NCI-H1930 (cell line): ENCODE results near the gene GALNT2.

Experiments used
- DNase-seq, 2 experiments: peaks; one replicate each; lab custom pipeline; 2025; lab: John Stamatoyannopoulos, UW

The GALNT2 gene

DNA sequence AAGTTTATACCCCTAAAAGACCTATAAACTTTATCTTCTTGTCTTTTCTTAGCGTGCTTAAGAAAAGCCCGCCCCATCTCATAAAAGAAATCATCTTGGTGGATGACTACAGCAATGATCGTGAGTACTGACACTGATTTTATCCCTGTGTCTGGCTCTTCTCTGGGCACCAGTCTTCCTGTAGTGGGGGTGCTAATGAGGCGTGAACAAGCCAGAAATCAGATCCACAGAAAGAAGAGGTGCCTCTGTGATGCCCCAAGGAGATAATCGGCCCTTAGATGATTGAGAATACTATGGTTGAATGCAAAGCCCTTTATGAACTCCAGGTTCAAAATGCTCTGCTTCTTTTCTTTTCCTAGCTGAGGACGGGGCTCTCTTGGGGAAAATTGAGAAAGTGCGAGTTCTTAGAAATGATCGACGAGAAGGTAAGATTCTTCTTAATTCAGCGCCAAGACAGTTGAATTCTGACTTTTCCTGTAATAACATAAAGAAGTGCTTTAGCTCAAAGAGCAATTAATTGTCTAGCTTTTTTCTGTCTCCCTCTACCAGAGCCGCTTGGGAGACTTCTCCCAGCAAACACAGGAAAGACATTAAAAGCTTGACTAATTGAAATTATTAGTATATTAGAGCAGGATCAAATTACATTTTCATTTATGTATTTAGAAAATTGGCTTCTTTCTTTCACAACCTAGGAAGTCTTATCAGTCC, 169.4 kb downstream of the GALNT2 start:
- DNase-seq, result no peak

DNA sequence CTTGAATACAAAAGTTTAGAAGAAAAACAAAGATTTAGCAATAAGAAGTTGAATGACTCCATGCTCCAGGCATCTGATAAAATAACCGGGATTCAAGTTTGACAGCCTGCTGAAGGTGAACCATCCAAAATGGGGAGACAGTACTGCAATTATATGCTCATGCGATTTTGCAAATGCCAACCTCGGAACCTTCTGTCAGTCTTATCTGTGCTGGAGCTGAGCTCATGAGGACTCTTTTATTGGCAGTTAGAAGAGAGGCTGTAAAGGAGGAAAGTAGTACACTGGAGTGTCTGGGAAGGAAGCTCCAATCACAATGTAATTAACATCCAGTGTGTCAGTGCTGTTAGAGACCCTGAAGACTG, 170.0 kb downstream of the GALNT2 start:
- no peak for DNase-seq

DNA sequence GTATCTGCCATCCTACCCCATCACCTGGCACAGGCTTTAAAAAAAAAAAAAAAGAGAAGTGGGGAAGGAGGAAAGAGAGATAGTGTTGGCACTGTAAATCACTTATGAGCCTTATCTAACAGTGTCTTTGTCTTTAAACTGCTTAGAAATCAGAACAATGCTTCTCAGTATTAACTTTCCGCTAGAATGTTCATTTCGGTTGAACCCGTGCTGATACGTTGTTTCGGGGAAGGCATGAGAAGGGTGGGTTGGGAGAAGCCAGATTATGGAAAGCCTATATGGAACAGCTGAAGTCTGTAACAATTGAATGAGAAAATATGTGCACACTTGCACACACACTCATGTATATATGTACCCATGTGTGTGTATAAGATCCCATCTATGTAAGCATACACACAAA, 170.8 kb downstream of the GALNT2 start:
- no peak for DNase-seq

DNA sequence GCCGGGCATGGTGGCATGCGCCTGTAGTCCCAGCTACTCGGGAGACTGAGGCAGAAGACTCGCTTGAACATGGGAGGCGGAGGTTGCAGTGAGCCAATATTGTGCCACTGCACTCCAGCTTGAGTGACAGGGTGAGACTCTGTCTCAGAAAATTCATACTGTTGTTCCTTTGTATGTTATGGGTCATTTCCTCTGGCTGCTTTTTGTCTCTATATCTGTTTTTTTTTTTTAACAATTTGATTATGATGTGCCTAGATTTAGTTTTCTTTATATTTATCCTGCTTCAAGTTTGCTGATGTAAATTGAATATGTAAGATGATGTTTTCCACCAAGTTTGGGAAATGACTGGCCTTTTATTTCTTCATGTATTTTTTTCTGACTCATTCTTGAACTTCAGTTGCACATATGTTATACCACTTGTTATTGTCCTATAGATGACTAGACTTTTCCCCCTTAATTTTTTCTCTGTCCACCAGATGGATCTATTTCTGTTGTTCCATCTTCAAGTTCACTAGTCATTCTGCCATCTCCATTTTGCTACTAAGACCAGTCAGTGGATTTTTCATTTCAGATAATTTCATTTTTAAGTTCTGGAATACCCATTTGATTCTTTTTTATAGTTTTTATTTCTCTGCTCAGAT, 173.5 kb downstream of the GALNT2 start:
- no peak for DNase-seq

DNA sequence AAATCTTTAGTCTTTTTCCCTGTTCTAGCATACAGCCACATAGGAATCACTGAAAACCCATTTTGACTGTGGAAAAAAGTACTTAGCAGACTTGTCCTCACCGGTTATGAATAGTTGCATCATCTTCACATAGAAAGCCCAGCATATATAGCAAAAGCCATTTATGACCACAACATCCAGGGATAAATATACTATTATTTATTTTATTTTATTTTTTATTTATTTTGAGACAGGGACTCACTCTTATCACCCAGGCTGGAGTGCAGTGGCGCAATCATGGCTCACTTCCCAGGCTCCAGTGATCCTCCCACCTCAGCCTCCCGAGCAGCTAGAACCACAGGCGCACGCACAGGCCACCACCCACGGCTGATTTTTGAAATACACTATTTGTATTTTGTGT, 175.3 kb downstream of the GALNT2 start:
- DNase-seq, result no peak

DNA sequence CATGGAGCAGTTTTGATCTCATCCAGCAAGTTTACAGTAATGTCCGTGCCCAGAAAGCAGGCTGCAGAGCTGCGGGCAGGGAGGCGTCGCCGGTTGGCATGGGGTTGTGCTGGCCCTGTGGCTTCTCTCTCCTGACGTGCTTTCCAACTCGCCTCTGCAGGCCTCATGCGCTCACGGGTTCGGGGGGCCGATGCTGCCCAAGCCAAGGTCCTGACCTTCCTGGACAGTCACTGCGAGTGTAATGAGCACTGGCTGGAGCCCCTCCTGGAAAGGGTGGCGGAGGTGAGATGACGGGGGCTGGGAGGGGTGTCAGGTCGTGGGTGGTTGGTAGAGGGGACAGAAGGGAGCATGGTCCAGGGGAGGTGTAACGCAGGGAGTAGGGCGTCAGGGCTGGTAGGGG, 176.1 kb downstream of the GALNT2 start:
- DNase-seq, result no peak

DNA sequence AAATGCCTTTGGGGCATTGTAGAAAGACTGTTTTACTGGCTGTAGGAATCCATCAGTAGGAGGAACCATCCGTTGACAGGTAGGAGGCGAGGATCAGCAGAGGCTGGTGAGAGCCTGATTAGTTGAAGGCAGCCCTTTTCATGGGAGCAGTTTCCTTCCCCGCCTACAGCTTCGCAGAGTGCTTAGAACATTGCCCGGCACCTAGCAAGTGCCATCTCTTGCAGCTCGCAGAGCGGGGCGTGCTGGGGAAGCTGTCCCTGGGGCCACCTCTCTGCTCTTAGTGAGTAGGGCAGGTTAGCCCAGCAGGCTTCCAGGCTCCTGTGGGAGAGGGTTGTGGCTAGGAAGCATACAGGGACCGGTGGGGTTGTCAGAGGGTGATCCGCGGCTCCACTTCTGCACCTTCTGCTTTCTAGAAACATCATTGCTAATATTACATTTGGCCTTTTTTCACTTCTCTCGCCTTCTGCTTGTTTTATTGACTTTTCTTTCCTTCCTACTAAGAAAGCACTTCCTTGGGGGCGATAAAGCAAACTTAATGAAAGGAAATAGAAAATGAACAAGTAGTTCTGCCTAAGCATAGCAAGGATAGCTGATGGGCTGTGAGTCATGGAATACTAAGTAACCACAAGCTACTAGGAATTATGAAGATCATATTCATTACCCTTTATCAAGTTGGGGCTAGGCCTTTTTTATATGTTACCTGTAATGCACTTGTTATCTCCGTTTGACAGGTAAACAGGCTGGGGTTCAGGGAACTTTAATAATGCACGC, 176.7 kb downstream of the GALNT2 start:
- no peak for DNase-seq

DNA sequence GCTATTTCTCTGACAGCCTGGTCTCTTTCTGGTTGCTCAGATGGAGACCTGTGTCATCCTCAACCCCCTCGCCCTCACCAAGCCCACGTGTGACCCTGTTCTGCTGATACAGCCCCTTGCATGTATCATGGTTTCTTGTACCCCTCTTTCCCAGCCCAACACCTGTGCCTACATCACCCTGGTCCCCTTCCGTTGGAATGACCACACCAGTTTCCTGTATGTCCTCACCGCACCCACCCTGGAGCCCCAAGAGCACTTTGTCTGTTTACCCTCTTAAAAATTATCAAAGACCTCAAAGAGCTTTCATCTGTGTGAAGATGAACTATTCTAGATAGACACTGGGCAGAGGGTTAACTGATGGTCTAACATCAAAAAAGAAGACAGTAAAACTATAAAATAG, 179.5 kb downstream of the GALNT2 start:
- DNase-seq, result no peak

DNA sequence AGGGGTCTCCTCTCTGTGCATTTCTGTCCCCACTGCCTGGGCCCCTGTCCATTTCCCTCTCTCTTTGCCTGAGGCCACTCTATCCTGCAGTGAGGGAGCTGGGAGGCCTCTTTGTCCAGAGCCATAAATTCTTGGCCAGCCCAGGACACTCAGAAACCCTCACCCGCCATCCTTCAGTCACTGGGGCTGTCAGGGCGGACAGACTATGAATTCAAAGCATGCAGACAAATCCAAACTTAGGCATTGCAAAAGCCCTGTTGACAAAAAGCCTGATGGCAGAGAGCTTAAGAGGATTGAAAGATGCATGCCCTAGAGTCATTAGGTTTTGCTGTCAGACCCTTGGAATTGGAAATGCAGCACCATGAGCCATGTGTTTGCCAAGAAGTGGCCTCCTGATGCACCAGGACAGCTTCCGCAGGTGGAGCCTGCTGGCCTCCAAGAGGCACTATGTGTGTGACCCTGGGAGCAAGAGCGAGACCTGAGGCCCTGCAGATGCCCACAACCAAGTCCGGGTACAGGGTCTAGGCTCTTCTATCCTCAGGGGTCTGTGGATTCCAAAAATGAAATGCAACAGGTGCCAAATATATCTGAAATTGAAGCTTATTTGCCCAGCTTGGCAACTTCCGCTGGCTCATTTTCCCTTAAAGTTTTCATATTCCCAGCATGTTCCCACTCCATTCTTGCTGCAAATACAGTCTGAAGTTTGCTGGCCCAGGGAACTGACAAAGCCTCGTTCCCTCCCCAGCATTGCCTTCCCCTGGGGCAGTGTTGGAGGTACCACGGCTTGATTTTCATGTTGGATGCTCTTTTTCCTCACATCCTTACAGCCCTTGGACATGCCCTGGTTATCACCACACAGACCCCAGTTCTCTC, 181.2 kb downstream of the GALNT2 start:
- no peak for DNase-seq

DNA sequence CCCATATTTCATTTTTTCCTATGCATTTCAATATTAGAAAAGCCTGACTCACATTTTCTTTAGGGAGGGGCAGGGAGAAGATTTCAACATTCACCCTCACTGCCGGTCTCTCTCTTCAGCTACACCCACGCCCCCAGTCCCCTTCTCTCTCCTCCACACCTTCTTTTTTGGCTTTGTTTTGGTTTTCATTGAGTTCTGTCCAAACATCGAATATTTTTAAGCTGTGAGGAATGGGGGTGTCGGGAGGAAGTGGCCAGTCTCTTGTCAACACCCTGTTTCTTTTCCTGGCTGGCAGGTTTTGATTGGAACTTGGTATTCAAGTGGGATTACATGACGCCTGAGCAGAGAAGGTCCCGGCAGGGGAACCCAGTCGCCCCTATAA, 181.8 kb downstream of the GALNT2 start:
- no peak for DNase-seq

DNA sequence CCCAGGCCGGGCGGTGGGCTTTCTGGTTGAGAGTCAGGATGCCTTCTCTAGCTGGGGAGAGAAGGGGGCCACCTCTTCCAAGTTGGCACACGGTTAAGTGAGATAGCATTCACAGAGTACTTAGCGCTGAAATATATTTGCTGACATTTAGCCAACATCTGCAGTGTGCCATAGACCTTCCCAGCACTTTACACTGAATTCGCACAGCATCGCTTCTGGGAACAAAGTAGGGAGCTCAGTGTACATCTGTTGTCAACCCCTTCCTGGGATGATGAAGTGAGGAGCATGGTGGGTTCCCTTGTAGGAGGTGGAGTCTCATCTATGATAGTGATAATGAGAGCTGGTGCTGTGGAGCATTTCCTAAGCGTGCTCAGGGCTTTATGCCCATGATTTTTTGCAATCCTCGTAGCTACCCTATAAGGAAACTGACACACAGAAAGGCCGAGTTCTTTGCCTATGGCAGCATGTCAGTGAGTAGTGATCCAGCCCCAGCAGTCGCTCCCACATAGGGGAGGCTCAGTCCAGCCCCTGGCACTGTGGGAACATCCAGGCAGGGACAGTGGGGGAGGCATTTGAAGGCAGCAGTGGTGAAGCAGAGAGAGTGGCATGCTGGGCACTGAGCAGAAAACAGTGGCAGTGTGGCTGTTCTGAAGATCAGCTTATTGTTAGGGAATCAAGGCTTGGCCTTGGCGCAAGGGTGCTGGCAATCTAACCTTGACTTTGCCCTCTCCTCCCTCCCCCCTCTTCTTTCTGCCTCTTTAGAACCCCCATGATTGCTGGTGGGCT, 182.8 kb downstream of the GALNT2 start:
- no peak for DNase-seq

DNA sequence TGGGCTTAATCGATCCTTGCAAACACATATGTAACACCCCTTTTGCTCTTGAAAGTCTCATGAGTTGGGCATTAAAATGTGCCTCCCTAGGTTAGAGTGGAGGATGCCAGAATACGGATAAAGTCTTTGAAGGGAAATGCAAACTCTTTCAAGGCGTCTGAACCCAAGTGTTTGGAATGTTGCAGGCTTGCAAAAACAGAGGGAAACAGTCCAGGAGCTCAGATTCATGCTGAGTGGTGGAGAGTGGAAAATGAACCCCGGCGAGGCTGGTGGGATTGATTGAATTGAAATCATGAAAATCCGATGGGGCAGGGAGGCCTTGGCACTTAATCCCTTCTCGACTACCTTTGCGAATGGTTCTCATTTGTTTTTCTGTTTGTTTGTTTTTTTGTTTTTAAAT, 183.6 kb downstream of the GALNT2 start:
- no peak for DNase-seq

DNA sequence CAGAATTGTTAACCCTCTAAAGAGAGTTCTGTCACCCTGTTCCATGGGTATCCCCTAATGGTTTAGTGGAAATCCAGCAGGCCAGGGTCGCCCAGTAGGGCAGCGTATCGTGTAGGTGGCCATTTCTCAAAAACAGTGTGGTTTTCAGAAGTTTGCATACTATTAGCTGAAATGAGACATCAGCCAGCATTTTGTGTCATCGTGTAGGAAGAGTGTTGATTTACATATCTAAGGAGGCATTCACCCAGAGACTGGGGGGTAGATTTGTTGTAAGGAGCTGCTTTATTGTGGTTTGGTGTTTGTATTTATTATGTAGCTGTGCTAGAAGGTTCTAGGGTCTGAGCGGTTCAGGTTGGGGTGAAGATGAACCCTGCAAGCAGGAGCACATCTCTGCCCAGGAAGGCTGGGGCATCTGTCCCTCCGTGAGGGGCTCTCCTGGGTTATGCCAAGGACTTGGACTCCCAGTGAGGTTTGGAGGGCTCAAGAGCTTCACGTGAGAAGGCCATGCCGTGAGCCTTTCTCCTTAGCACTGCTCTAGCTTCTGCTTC, 184.7 kb downstream of the GALNT2 start:
- no peak for DNase-seq

DNA sequence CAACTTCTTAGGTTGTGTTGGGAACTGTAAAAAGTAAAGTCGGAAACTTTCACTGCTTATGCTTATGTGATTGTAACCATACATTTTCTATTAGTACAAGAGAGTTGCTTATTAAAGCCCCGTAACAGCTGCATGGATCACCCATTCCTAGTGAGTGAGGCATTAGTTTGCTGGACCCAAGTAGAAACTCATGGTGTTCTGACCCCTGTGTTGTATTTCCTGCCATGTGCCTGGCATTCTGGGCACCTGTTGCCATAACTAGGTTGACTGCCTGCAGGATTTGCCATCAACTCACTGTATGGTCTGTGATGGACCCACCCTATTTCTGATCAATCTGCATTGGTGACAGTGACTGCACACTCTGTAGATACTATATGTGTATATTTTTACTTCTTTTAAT, 186.1 kb downstream of the GALNT2 start:
- no peak for DNase-seq

DNA sequence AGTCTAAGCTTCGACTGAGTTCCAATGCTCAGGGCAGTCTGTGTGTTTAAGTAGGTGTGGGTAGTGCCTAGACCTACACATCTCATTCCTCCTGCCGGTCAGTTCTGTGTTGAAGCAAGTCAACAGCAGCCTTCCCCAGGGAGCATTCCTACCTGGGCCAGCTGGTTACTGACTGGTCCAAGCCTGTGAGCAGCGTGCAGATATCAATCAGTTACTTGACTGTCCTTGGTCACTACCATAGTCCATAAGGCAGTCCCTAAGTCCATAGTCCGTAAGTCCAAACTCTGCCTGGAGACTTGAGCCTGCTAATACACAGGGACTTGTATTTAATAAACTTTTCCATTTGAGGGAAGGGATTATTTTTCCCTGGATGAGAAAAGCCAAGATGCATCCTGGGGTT, 187.2 kb downstream of the GALNT2 start:
- DNase-seq, result no peak

DNA sequence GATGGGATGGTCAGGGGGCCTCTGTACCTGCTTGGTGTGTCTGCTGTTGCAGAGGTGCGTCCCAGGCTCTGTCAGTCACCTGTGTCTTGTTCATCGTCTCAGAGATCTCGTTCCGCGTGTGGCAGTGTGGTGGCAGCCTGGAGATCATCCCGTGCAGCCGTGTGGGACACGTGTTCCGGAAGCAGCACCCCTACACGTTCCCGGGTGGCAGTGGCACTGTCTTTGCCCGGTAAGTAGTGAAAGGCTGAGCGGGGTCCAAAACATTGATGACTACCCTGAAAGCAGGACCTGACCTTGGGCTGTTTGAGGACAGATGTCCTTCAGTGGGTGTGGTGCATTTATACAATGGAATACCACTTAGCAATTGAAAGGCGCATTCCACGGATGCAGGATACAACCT, 188.1 kb downstream of the GALNT2 start:
- DNase-seq, result no peak

DNA sequence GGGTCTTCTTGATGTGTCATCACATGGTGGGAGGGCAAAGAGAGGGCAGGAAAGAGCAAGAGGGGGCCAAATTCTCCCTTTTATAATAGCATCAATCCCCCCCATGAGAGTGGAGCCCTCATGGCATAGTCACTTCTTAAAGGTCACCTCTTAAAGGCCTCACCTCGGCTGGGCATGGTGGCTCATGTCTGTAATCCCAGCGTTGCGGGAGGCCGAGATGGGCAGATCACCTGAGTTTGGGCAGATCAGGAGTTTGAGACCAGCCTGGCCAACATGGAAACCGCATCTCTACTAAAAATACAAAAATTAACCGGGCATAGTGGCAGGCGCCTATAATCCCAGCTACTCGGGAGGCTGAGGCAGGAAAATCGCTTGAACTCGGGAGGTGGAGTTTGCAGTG, 189.0 kb downstream of the GALNT2 start:
- no peak for DNase-seq

DNA sequence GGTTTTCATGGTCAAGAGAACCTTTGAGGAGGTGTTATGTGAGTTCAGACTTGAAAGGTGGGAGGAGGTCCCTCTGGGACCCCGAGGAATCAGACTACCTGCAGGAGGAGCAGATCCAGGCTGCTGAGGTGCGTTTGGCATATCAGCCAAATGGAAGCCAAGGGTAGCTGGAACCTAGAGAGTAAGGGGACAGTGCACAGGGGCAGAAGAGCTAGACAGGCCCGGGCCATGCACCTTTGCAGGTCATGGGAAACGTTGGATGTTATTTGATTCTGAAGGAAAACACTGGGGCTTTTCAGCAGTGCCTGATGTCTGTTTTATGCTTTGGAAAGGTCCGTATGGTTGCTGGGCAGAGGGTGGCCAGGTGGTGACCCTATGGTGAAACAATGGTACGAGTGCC, 189.9 kb downstream of the GALNT2 start:
- DNase-seq, result no peak

DNA sequence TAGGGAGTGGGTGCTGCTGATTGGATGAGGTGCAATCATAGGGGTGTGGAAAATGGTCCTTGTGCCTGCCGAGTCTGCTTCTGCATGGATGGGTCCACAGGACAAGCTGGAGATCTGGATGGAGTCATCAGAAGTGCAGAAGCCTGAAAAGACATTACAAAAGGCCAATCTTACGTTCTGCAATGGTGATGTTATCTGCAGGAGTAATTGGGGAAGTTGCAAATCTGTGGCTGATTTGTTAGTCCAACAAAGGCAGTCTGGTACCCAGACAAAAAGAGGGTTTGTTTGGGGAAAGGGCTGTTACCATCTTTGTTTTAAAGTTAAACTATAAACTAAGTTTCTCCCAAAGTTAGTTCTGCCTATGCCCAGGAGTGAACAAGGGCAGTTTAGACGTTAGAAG, 192.6 kb downstream of the GALNT2 start:
- no peak for DNase-seq

DNA sequence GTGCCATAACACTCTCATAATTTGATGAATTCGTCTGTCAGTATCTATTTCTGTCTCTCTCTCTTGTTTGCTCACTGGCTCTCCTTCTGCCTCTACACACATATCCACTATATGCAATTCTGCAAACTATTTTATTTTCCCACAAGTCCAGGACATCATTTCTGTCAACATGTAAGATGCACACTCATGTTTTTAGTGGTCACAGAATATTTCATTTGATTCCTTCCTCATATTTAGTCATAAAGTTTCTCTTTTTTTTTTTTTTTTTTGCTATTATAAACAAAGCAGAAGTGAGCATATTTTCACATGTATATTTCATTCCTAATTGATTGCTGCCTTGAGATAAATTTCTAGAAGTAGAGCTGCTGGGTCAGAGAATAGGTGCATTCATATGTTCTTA, 193.8 kb downstream of the GALNT2 start:
- no peak for DNase-seq

DNA sequence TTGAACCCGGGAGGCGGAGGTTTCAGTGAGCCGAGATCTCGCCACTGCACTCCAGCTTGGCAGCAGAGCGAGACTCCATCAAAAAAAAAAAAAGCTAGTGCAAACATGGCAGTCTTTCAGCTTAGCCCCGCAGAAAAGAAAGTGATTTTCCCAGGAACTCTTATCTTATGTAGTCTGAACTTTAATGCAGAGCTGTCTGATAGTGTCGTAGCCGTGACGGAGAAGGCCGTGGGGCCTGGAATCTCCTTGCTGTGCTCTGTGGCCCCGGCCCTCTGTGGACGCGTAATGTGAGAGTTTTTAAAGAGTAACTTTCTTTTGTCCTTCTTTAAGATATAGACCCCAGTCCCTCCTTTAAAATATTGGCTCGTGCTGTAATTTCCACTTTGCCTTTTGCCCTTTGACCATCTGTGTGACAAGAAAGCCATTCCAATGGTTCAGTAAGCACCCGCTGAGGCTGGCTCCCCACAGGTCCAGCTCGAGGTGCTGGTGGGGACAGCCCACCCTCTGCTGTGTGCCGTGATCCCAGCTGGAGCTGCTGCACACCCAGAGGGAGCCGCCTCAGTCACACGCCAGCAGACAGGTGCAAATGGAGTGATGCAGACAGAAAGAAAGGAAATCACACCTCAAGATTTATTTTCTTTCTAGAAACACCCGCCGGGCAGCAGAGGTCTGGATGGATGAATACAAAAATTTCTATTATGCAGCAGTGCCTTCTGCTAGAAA, 195.1 kb downstream of the GALNT2 start:
- no peak for DNase-seq
